ENCODE data around the gene TRIP4. TPM values are rescaled to one million over a fixed set of nuclear protein-coding genes. Genes with fewer than 3 reads are reported as not detected.
"Not testable (repeated sequence)": the region's sequence is repeated elsewhere in the genome, so short reads cannot be mapped to it uniquely, and the experiment has no call there.

The TRIP4 gene
- total and polyA plus RNA-seq, 12 donors = 12.8 to 20.0 (median 17.3) TPM

GRCh38 chr15:64490598-64491259 lies 103.1 kb downstream of the TRIP4 start:
- Histone ChIP-seq H3K4me1 (peaks cover 0 to 19% (median 0%) of the 10 kb centered on the region in 9 donors), H3K4me3 (no peak overlapping the region), H3K9me3 (no peaks in the 10 kb centered on the region), H3K27ac (no peak overlapping the region), H3K27me3 (no peaks in the 10 kb centered on the region), H3K36me3 (peaks cover 0 to 33% (median 0%) of the 10 kb centered on the region in 9 donors)
- TF ChIP-seq CTCF (IDR thresholded peaks at IDR 0.05) = no peak
- DNase-seq = no peak
- ATAC-seq = peak in 3 of 8 donors; percentile 44 to 56 (median 44)
- intact Hi-C loops (cut with DNase I) = no loop called here

- DNase-seq = no peak
These were observed 106.0 kb downstream of the TRIP4 start for GRCh38 chr15:64493641-64494040.

GRCh38 chr15:64495968-64496367 lies 108.3 kb downstream of the TRIP4 start:
- 95 to 97% methylated on average over 2 of the region's 2 CpGs for WGBS, 2 donors
- DNase-seq; intact Hi-C loops (cut with DNase I); ATAC-seq; H3K27me3 ChIP-seq; H3K9me3 ChIP-seq; H3K4me3 ChIP-seq; H3K27ac ChIP-seq: not testable (repeated sequence)
- Histone ChIP-seq H3K36me3 (peaks cover 0 to 32% (median 8%) of the 10 kb centered on the region in 9 donors), H3K4me1 (peaks cover under 1 to 24% (median 4%) of the 10 kb centered on the region in 9 donors)

More at GRCh38 chr15:64493641-64494040, 106.0 kb downstream of the TRIP4 start:
- Histone ChIP-seq H3K36me3 (peaks cover 0 to 31% (median 0%) of the 10 kb centered on the region in 9 donors), H3K4me1 (peaks cover 0 to 25% (median 0%) of the 10 kb centered on the region in 9 donors), H3K27ac (no peak overlapping the region), H3K4me3 (no peak overlapping the region), H3K27me3 (no peaks in the 10 kb centered on the region), H3K9me3 (no peaks in the 10 kb centered on the region)
- 92 to 94% methylated on average over 2 of the region's 2 CpGs for WGBS, 2 donors
- TF ChIP-seq CTCF (IDR thresholded peaks at IDR 0.05) = no peak
- intact Hi-C loops (cut with DNase I) = no loop called here
- ATAC-seq = no peak

GRCh38 chr15:64500695-64501395 lies 113.2 kb downstream of the TRIP4 start:
- ATAC-seq (no peak), DNase-seq (no peak)
- H3K9me3 ChIP-seq = no peaks in the 10 kb centered on the region
- H3K27me3 ChIP-seq = no peaks in the 10 kb centered on the region
- no peak for TF ChIP-seq CTCF (IDR thresholded peaks at IDR 0.05)
- peaks cover 6 to 50% (median 34%) of the 10 kb centered on the region in 9 donors for H3K4me1 ChIP-seq
- H3K27ac ChIP-seq = peak overlapping the region in 2 of 10 donors; percentile 16 to 73
- H3K4me3 ChIP-seq = no peak overlapping the region
- 63 to 73% methylated on average over 3 of the region's 3 CpGs for WGBS, 2 donors
- peaks cover 0 to 49% (median 8%) of the 10 kb centered on the region in 9 donors for H3K36me3 ChIP-seq
- intact Hi-C loops (cut with DNase I) = no loop called here

- no peaks in the 10 kb centered on the region for H3K27me3 ChIP-seq
- intact Hi-C loops (cut with DNase I) = no loop called here
- TF ChIP-seq CTCF (IDR thresholded peaks at IDR 0.05) = no peak
- WGBS, 2 donors = 50 to 61% methylated on average over 1 of the region's 1 CpG
- no peak for DNase-seq
- peak in 2 of 8 donors; percentile 31 to 32 for ATAC-seq
- H3K9me3 ChIP-seq = no peaks in the 10 kb centered on the region
- peak overlapping the region in 3 of 10 donors; percentile 5 to 73 (median 16) for H3K27ac ChIP-seq
- H3K36me3 ChIP-seq = peaks cover 0 to 47% (median 8%) of the 10 kb centered on the region in 9 donors
- H3K4me3 ChIP-seq = no peak overlapping the region
- peaks cover 6 to 50% (median 34%) of the 10 kb centered on the region in 9 donors for H3K4me1 ChIP-seq
These were observed 113.7 kb downstream of the TRIP4 start for GRCh38 chr15:64501396-64501715.

All from heart right ventricle (tissue), 16 donors.